HCEC 1CT (cell line): ENCODE measurements around the gene PCSK6.

Experiments
- DNase-seq: peaks from one replicate; pipeline ENCODE4 v3.0.0-alpha.2; 2017

Gene PCSK6

DNA sequence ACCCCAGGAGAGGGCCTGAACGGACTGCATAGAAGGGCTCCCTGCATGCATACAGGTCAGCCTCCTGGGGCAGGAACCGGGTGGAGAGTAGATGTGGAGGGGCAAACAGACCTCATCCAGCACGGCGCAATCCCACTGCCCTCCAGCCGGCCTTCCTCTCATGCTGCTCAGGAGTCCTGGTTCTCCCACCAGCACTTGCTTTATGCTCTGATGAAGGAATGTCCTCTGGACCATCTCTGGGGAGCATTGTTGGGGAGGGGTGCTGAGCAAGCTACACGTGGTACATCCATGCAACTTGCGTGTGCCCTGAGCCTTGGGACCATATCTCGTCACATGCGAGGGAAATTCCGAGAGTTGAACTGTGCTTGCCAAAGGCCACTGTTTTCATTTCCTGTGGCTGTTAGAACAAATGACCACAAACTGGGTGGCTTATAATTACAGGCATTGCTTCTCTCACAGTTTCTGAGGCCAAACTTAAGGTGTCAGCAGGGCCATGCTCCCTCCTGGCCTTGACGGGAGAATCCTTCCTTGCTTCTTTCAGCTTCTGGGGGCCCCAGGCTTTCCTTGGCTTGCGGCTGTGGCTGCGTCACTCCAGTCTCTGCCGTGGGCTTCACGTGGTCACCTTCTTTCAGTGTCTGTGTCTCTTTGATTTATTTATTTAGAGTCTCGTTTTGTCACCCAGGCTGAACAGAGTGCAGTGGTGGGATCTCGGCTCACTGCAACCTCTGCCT is 224.4 kb downstream of the PCSK6 start:
- no peak for DNase-seq

DNA sequence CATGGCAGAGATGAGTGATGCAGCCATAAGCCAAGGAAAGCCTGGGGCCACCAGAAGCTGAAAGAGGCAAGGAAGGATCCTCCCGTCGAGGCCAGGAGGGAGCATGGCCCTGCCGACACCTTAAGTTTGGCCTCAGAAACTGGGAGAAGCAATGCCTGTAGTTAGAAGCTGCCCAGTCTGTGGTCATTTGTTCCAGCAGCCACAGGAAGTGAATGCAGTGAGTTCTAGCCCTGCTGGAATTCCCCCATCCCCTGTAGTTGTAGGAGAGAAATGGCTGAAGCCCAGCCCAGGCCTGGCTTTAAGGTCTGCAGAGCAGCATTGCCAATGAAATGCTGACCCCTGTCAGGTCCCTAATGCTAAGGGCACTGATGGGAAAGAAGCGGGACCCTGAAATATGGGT is 225.5 kb downstream of the PCSK6 start:
- no peak for DNase-seq

DNA sequence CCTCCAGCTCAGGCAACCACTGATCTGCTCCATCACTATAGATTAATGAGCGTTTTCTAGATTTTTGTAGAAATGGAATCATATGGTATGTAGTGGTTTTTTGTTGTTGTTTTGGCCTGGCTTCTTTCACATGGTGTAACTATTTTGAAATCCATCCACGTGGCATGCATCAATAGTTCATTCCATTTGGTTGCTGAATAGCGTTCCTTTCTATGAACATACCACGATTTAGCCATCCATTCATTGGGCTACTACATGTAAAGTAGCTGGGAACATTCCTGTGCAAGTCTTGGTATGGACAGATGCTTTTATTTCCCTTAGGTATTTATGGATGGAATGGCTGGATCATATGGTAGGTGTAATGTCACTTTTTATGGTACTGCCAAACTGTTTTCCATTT is 227.0 kb downstream of the PCSK6 start:
- no peak for DNase-seq

DNA sequence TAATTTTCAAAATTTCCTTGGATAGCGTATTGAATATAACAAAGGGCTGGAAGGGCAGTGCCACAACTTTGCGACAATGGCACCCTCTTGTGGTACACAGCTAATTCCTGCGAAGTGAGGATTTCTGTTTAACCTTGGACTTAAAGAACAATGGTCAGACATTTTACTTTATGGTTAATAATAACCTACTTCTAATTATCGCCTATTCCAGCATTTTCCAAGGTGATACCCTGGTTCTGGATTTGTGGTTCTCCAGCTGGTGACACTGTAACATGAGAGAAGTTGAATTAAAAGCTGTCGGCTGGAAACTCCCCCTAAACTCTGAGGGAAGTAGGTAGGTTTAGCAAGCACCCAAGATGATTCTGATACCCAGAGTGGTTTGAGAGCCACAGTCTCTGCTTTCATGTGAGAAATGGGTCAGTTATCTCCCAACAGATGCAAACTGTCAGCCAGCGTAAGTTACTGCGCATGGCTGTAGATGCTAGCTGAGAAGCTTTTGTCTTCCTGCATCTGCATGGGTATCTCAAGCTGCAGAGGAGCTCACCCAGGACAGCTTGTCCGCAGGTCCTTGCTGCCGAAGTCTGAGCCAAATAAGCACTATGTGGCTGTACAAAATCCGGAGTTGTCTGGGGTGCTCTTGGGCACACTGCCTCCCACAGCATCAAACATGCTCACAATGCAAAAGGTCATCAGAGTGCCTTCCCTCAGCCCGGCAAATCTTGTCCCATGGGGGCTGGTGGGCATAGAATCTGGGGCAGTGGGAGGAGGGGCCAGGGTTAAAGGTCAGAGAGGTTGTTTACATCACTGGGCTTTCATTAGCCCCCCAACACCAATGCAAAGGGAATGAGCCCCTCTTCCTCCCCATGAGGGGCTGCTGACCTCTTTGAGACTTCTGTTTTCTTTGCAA is 231.0 kb downstream of the PCSK6 start:
- peak; percentile 64 for DNase-seq

GRCh38 chr15:101256757-101257156 is 232.8 kb downstream of the PCSK6 start:
- peak; percentile 61 for DNase-seq

DNA sequence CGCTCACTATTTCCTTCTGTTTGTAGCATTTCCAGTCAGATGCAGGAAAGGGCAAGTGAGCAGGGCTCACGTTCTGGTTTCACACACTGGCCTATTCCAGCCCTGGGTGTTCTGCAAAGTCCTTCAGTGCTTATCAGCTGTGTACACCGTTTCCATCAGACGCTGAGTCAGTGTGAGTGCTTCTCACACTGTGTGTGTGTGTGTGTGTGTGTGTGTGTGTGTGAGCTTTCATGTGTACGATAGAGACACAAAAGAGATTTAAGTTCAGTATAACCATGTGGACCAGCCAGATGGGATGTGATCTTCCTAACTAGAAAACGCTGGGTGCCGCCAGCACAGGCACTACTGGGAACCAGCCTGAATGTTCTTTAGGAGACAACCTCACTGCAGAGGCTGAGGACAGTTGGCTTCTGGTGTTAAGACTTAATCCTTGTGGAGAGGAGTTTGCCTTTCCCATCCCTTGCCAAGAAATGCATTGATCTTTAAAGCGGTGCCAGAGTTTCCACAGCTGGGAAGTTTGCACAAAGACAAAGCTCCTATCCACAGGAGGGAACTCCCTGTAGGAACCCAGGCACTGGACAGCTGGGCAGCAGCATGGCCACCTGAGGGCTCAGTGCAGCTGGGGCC is 233.8 kb downstream of the PCSK6 start:
- DNase-seq: no peak

- no peak for DNase-seq
Measured at GRCh38 chr15:101255051-101255395, 234.5 kb downstream of the PCSK6 start.

GRCh38 chr15:101254157-101255050 is 235.1 kb downstream of the PCSK6 start:
- no peak for DNase-seq
